Left colon (tissue), 2 donors: ENCODE data around the gene ERGIC1. TPM values are rescaled to one million over a fixed set of nuclear protein-coding genes. Genes with fewer than 3 reads are reported as not detected.

Experiments used
- ATAC-seq: fragments of 200-7000 bp; cut with Tn5 transposase; one replicate; pipeline ENCODE4 v1.9.1; 2020; ENCODE audit warnings: mild to moderate bottlenecking, moderate library complexity
- DNase-seq, 2 donors: peaks; one replicate each; pipeline ENCODE4 v3.0.0-alpha.2; 2020
- intact Hi-C, 2 donors: fragments of 100-400 bp; cut with DNase I in 1 of 2; cut with micrococcal nuclease in 1 of 2; formaldehyde crosslinking; loops; one replicate each; pipeline versions ENCODE4 v1.11.2 to v1.14.0; 2022; cut with DNase I, micrococcal nuclease
- total RNA-seq, 2 donors: library from RNA; stranded (reverse); fragmentation: NEBNext Ultra II Directional; extraction: Animal tissue kit (Norgen Biotek cat#: 25700); gene quantifications; one replicate each; pipeline ENCODE4 v1.2.1, GENCODE V29; 2021
- donor health status: DM: no; HTN: no; CAD: no.
- donor health status: DM: yes; HTN: yes; CAD: no.

Gene ERGIC1
- total RNA-seq, 2 donors from 2014 or later: 201 to 223 TPM

DNA sequence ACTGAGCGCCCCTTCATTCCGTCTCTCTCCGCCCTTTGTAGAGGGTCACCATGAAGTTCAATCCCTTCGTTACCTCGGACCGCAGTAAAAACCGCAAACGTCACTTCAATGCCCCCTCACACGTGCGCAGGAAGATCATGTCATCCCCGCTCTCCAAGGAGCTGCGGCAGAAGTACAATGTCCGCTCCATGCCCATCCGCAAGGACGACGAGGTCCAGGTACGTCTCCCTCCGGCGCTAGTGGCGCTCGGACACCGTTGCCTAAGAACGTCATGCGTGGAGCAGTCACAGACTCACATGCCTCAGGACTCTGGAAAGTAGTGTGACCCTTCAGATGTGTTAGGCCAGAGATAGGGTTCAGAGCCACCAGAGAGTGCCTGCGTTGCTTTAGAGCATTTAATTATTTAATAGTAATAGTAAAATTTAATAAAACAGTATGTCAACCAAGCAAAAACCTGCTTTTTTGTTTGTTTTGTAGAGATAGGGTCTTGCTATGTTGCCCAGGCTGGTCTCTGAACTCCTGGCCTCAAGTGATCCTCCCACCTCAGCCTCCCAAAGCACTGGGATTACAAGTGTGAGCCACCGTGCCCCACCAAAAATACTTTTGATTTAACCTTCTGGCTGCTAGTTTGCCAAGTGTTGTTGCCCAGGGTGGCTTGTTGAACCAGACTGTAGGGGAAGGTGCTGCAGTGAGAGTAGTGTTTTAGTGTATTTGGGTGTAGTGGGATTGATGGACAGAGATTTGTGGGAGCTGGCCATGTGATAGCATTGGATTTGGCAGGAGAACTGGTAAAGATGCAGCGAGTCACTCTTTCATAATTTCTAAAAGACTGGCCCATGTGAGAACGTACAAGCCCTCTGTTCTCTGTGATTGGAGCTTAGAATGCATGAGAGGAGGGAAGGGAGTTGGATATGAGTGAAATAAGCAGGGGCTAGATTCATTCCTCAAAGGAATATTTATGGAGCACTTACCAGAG lies 126.1 kb downstream of the ERGIC1 start:
- DNase-seq: no peak
- no peak for ATAC-seq
- intact Hi-C loops: no loop called here

DNA sequence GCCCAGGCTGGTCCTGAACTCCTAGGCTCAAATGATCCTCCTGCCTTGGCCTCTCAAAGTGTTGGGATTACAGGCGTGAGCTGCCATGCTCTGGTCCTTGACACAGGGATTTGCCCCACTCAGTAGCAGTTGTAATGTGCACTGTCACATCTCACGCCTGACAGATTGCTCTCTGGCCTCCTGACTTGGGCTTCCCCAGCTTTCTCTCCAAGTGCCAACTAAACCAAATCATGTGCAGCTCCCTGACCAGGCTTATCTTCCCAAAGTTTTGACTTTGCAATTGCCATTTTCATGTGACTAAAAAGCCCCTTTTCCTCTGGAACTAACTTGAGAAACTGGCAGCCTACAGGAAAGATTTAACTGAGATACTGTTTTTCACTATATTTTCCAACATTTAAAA lies 135.9 kb downstream of the ERGIC1 start:
- intact Hi-C loops: no loop called here
- no peak for ATAC-seq
- DNase-seq: no peak

DNA sequence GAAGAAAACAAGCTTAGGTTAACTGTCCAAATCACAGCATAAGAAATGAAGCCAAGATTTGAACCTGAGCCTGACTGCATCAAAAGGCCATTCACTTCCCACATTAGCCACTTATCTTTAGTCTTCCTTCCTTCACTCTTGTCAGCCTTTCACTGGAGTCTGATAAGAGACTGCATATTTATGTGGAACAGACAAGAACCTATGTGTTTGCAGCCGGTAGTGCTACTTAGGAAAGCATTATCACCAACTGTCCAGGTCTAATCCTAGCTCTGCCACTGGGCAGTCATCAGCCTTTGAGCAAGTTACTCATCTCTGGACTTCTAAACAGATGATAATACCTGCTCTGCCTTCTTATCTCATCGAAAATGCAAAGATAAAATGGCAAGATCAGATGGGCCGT lies 137.4 kb downstream of the ERGIC1 start:
- ATAC-seq (no peak), DNase-seq (no peak)
- intact Hi-C loops: no loop called here

DNA sequence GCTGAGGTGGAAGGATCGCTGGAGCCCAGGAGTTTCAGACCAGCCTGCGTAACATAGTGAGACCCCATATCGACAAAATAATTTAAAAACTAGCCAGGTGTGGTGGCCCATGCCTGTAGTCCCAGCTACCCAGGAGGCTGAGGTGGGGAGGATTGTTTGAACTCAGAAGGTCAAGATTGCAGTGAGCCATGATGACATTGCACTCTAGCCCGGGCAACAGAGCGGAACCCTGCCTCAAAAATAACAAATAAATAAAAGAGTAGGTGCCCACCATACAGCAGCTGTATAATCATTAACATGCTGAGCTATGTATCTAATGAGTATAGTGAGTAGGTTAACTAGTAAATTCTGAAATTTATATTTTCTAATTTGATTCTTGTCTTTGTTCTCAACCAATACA lies 138.5 kb downstream of the ERGIC1 start:
- DNase-seq (no peak), ATAC-seq (no peak)
- intact Hi-C loops: no loop called here

DNA sequence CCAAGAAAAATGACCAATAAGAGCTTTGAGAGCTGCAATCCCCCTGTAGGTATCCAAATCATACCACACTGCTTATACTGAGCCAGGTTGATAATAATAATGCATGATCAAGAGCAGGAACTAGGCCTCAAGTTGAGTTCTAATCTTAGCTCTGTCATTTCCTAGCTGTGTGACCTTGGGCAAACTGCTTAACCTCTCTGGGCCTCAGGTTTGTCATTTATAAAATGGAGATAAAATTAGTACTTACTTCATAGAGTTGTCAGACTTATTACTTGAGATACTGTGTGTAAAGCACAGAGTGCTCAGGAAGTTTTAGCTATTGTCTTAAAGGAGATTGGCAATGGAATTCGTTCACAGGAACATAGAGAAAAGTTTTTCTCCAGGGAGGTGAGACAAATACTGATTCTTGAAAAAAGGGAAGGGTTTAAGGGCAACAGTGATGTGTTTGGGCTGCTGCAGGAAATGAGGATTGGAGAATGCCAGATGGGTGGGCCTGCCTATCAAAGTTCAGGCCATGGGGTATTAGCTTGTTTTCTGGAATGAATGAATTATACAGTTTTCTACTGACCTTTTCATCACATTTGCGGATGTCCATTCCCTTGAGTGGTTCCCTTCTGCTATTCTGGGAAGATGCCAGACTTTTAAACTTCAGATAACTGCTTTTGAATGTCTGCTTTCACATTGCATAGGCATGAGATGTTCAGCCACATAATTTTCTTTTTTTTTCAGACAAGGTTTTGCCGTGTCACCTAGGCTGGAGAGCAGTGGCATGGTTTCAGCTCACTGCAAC lies 139.3 kb downstream of the ERGIC1 start:
- DNase-seq (no peak), ATAC-seq (no peak)
- intact Hi-C loops: no loop called here

DNA sequence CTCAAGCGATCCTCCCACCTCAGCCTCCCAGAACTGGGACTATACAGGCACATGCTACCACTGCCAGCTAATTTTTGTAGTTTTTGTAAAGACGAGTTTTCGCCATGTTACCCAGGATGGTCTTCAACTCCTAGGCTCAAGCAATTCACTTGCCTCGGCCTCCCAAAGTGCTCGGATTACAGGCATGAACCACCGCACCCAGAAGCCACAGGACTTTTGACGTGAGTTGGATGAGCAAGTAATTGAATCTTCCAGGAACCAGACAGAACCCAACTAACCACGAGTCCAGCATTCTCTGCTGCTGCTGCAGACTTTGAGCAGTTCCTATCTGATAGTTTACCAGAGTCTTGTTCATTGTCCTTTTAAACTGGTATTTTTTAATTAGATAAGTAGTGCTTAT lies 139.9 kb downstream of the ERGIC1 start:
- ATAC-seq: no peak
- intact Hi-C loops: no loop called here
- DNase-seq: no peak

DNA sequence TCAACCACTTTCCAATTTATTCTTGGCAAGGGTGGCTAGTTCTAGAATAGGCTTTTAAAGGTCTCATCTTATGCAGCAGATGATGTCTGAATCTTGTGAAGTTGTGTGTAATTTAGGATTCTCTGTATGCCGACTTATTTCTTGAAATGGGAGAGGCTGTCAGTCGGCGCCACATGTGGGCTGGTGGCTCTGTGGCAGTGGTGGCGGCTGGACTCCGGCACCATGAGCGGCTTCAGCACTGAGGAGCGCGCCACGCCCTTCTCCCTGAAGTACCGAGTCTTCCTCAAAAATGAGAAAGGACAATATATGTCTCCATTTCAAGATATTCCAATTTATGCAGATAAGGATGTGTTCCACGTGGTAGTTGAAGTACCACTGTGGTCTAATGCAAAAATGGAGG lies 141.2 kb downstream of the ERGIC1 start:
- DNase-seq (no peak), ATAC-seq (no peak)
- intact Hi-C loops: no loop called here

DNA sequence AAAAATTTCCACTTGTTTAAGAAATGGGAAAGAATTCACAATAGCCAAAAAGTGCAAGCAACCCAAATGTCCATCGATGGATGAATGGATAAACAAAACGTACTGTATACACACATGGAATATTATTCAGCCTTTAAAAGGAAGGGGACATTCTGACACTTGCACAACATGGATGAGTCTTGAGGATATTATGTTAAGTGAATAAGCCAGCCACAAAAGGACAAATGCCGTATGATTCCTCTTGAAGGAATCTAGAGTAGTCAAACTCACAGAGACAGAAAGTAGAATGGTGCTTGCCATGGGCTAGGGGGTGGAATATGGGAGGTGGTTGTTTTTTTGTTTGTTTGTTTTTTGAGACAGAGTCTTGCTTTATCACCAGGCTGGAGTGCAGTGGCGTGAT lies 145.7 kb downstream of the ERGIC1 start:
- intact Hi-C loops: loop anchor here in 1 of 2 donors (10.0 kb wide), 2 partner anchors 75 to 165 kb away; partner anchors contain the start of genes BNIP1 and CREBRF
- DNase-seq (no peak), ATAC-seq (no peak)

DNA sequence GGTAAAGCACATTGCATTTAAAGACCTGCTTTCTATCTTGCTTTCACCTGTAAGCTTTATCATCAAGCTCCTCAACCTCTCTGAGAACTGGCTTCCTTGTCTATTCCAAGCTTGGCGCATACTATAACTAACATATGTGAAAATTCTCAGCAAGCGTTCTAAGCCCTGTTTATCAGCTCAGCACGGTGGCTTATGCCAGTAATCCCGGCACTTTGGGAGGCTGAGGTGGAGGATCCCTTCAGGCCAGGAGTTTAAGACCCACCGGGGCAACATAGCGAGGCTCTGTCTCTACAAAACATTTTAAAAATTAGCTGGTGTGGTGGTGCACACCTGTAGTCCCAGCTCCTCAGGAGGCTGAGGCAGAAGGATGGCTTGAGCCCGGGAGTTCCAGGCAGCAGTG lies 147.9 kb downstream of the ERGIC1 start:
- ATAC-seq: no peak
- intact Hi-C loops: loop anchor here in 1 of 2 donors (10.0 kb wide), 2 partner anchors 73 to 163 kb away; partner anchors contain the start of genes BNIP1 and CREBRF
- no peak for DNase-seq

DNA sequence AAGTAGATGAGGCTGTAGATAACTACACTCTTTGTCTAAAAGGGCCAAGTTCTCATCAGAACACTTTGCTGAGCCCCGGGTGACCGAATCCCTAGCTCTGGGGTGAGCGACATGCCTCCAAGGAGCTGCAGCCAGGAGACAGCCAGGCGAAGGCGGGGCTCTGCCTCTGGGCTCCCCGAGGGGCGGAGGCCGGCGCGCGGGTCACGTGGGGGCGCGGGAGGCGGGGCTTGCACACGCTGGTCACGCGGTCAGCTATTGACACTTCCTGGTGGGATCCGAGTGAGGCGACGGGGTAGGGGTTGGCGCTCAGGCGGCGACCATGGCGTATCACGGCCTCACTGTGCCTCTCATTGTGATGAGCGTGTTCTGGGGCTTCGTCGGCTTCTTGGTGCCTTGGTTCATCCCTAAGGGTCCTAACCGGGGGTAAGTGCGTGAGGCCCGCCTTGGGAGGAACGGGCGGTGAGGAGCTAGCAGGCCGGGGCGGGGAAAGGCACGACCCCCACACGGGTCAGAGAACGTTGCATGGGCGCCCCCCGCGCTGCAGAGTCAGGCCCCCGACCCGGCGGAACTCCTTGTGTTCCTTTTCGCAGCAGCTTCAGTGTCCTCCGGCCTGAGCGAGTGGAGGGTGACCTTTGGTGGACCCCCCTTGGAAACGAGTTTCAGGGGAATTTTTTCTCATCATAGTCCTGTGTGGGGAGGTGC lies 149.6 kb downstream of the ERGIC1 start, which contains the start of gene ATP6V0E1:
Gene ATP6V0E1, plus strand, starts transcription at position 230 of the 702 bp plus-strand sequence. Its CDS starts 90 bp downstream, at position 320.
- intact Hi-C loops: loop anchor here in 1 of 2 donors (10.0 kb wide), 2 partner anchors 71 to 161 kb away; partner anchors contain the start of genes BNIP1 and CREBRF
- peak; percentile 98 for ATAC-seq

DNA sequence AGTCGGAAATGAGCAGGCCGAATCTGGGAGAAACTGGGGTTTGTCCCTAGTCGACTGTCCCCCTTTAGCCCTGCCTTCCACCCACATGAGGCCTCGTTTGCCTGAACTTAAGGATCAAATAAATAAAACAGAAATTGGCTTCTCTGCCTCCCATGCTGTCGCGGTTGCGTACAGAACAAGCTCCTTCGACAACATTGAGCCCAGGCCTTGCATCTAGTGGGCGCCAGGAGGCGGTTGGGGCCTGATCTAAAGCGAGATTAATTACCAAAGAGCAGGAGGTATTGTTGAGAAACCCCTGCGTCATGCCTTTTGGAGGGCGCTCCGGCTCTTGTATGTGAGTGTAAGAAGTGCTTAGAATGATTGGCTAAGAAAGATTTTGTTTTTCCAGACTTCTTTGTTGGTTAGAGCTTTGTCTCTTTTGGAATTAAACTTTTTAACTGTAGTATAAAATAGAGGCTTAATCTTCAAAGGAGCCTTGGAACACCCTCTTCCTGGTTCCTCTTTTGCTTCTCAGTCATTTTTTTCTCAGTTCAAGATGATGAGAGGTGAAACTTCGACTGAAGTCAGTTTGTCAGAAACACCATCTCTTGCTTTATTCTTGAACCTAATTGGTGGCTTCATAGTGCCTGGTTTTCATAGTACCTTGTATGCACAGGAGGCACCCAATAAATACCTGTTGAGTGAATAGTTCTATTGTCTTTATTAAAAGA lies 150.3 kb downstream of the ERGIC1 start:
- DNase-seq: peak; percentile 72 to 73
- peak; percentile 70 for ATAC-seq
- intact Hi-C loops: loop anchor here in 1 of 2 donors (10.0 kb wide), 2 partner anchors 70 to 160 kb away; partner anchors contain the start of genes BNIP1 and CREBRF

More for the DNA sequence above, 149.6 kb downstream of the ERGIC1 start, which contains the start of gene ATP6V0E1:
- DNase-seq: peak; percentile 97 to 98

DNA sequence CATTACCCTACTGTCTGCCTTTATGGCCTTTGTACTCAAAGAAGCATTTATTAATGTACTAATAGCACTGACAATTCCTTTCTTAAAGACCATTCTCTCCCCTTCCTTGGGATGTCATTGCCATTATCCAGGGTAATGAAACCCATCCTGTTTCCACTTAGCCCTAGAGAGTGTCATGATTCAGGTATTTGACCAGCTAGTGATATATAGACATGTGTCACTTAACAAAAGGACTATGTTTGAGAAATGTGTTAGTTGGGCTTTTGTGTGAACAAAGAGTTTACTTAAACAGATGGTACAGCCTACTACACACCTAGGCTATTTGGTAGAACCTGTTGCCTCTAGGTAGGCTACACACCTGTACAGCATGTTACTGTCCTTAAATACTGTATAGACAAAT lies 151.5 kb downstream of the ERGIC1 start:
- no peak for DNase-seq
- ATAC-seq: no peak
- intact Hi-C loops: loop anchor here in 1 of 2 donors (10.0 kb wide), 2 partner anchors 69 to 159 kb away; partner anchors contain the start of genes BNIP1 and CREBRF

DNA sequence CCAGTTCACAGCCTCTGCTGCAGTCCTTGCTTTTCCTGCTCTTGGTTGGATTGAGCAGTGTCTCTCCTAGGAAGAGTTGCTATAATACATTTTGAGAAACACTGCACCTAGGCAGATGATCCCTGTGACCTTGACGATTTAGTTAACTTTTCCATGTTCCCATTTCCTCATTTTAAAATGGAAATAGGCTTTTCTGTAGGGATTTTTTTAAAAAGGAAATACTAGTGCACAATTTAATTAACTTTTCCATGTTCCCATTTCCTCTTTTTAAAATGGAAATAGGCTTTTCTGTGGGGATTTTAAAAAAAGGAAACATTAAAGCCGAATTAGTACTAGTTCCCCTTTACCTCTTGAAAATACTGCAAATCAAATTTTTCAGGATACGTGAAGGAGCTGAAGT lies 154.2 kb downstream of the ERGIC1 start:
- intact Hi-C loops: loop anchor here in 1 of 2 donors (10.0 kb wide), 2 partner anchors 67 to 157 kb away; partner anchors contain the start of genes BNIP1 and CREBRF
- no peak for ATAC-seq

DNA sequence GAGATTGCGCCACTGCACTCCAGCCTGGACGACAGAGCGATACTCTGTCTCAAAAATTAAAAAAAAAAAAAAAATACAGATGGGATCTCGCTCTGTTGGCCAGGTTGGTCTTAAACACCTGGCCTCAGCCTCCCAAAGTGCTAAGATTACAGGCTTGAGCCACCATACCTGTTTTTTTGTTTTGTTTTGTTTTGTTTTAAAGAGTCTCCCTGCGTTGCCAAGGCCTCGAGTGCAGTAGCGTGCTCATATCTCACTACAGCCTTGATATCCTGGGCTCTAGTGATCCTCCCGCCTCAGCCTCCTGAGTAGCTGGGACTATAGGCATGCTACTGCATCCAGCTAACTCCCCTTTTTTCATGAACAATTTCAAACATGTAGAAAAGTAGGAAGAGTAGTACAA lies 156.7 kb downstream of the ERGIC1 start:
- intact Hi-C loops: no loop called here
- DNase-seq (no peak), ATAC-seq (no peak)

More for the DNA sequence above, 154.2 kb downstream of the ERGIC1 start:
- DNase-seq: no peak

DNA sequence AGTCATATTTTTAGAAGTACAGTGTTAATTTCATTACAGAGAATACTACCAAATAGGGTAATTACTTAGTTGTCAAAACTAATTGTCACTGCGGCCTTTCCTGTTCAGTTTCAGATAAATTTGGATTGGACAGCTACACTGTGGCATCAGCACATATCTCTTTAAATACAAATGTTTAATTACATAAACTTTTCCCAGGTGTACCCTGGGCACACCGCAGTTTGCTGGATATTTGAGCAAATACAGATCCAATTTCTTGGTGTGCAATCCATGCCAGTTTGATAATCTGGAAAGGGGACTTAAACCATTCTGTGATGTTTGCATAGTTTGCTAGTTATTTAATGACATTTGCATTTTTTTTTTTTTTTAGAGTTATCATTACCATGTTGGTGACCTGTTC lies 160.4 kb downstream of the ERGIC1 start:
- DNase-seq (no peak), ATAC-seq (no peak)
- intact Hi-C loops: no loop called here

DNA sequence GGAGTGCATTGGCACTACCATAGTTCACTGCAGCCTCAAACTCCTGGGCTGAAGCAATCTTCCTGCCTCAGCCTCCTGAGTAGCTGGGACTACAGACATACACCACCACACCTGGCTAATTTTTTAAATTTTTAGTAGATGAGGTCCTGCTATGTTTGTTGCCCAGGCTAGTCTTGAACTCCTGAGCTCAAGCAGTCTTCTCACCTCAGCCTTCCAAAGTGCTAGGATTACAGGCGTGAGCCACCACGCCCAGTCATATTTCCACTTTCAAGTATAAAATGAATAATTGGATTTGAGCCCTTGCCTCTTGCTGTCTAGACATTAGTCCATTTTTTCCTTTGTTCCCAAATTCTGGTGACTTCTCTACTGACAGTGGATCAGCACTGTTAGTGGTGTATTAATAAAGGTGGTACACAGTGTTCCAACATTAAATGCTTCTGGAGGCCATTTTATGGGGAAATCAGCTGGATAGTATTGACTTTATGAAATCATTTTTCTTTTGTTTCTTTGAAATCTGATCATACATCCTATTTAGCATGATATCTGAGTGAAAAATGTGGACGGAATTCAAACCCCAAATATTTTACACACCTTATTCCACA lies 165.4 kb downstream of the ERGIC1 start:
- intact Hi-C loops: no loop called here
- DNase-seq (no peak), ATAC-seq (peak; percentile 52)

DNA sequence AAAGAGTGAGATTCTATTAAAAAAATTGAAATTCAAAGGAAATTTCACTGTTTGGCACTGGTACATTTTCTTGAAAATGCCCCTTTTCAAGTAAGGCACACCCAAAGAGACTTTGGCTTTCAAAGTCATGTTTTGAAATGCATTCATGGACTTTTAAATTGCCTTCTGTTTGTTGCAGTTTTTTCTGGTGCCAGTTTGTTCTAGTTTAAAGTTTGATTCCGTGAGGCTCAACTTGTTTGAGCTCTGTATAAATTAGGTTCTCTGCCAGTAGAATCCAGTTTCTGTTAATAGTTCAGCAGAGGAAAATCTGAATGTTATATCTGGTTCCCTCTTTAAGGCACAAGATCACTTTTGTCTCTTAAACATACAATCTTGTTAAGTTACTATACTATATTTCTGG lies 165.9 kb downstream of the ERGIC1 start:
- intact Hi-C loops: no loop called here
- peak; percentile 26 for ATAC-seq

More for the DNA sequence above, 165.9 kb downstream of the ERGIC1 start:
- DNase-seq: no peak
